NCI-H2196 (cell line): ENCODE results near the gene MICU1.
"Not testable (repeated sequence)": the region's sequence is repeated elsewhere in the genome, so short reads cannot be mapped to it uniquely, and the experiment has no call there.

Source experiments
- DNase-seq: peaks from one replicate; lab custom pipeline; 2025; ENCODE audit not compliant: unreplicated experiment; lab: John Stamatoyannopoulos, UW

Gene MICU1

DNA sequence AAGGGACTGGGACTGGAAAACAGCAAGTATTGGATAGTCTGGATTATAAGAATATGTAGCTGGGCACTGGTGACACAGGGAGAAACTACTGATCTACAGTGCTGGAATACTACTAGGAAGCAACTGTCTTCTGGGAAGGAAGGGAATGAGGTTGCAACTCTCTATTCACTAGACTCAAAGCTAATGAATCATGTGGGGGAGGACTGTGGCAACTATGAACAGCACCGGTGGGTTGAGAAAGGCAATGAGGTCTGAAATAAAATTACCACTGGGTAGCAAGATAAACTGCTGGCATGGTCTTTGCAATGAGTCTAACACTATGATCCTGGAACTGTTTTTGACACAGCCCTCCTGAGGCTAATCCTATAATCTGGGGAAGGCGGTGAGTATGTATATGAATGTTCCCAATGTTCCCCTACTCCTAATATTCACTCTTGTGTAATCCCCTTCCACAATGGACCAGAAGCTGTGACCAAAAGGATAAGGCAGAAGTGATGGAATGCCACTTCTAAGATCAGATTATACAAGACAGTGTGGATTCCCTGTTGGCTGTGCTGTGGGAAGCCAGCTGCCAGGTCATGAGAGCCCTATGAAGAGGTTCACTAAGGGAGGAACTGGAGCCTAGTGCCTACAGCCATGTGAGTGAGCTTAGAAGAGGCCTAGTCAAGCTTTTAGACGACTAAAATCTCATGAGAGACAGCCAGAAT, 169.8 kb downstream of the MICU1 start:
- no peak for DNase-seq

DNA sequence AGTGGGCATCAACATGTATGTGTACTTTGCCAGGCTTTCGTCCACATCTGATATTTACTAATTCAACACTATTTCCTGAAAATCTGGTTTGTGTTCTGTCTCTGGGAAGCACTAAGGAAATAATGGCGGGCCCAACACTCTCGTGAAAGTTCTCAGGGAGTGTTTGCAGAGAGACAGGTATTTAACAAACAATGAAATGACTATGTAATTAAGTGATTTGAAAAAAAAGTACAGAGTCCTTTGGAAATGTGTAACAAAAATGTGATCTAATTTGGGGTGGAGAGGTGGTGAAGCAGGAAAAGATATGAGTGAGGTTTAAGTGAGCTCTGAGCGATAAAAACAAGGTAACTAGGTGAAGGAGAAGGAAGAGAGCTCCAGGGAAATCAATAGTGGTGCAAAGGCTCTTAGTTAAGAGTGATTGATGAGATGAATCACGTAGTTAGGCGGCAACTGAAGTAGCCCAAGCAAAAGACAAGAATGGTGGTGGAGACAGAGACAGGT, 175.9 kb downstream of the MICU1 start:
- DNase-seq: no peak

DNA sequence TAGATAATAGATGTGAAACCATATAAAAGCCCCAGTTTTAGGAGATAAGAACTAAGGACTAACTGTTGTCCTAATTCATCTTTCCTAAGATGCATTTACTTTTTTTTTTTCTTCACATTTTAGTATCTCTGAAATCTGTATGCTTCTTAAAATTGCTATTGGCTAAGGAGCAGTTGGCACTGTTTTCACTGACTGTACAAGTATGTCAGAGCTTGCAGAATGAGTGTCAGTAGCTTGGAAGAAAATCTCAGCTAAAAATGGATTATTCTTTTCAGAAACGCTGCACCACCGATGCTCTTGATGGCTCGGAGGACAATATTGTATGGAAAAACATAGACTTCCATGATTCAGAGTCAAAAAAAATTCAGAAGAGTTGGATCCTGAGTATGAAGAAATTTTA, 180.0 kb downstream of the MICU1 start:
- DNase-seq: no peak

DNA sequence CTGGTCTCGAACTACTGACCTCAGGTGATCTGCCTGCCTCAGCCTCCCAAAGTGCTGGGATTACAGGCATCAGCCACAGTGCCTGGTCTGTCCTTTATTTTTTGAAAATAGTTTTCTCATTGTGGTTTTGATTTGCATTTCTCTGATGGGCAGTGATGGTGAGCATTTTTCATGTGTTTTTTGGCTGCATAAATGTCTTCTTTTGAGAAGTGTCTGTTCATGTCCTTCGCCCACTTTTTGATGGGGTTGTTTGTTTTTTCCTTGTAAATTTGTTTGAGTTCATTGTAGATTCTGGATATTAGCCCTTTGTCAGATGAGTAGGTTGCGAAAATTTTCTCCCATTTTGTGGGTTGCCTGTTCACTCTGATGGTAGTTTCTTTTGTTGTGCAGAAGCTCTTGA, 182.9 kb downstream of the MICU1 start:
- not testable (repeated sequence) for DNase-seq

DNA sequence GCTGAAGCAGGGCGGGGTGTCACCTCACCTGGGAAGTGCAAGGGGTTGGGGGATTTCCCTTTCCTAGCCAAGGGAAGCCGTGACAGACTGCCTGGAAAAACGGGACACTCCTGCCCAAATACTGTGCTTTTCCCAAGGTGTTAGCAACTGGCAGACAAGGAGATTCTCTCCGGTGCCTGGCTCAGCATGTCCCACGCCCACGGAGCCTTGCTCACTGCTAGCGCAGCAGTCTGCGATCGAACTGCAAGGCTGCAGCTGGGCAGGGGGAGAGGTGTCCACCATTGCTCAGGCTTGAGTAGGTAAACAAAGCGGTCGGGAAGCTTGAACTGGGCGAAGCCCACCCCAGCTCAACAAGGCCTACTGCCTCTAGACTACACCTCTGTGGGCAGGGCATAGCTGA, 190.3 kb downstream of the MICU1 start:
- DNase-seq: no peak

DNA sequence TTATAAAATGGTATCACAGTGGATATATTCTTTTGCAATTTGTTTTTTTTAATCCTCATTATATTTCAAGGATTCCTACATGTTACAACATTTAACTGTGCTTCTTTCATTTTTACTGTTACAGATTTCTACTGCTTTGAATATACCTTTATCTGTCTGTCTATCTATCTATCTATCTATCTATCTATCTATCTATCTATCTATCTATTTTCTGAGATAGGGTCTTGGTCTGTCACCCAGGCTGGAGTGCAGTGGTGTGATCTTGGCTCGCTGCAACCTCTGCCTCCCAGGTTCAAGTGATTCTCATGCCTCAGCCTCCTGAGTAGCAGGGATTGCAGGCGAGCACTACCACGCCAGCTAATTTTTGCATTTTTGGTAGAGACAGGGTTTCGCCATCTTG, 194.9 kb downstream of the MICU1 start:
- DNase-seq: not testable (repeated sequence)

DNA sequence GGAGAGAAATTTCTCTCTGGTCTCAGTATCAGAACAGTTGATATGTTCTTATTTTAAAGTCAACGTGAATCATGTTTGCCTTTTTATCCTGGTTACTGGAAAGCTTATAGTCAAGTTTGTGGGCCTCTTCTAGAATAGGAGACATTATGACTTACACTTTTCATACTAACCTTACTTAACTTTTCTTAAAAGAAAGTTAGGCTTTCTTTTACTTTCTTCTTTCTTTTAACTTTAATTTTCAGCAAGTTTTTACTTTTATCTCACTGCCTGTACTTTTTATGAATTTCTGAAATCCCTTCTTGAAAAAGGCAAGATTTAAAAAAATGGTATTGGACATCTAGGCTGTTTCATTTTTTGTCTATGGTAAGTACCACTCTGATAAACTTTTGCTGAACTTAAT, 195.9 kb downstream of the MICU1 start:
- no peak for DNase-seq

DNA sequence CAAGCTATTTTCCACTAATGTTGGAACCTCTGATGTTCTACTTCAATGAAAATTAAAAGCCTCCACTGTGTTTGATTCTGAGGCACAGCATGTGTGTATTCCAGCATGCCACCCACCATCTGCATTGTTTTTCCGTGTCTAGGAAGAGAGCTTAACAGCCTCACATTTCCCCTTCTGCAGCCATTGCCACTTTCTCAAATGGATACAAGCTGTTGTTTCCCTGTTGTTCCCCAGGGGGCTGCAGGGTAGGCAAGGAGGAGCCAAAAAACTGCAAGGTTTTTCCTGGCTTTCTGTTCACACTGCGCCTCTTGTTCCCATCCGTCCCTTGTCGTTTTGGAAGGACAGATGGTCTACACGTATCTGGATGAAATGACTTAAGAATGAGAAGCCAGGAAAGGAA, 198.9 kb downstream of the MICU1 start:
- DNase-seq: no peak

DNA sequence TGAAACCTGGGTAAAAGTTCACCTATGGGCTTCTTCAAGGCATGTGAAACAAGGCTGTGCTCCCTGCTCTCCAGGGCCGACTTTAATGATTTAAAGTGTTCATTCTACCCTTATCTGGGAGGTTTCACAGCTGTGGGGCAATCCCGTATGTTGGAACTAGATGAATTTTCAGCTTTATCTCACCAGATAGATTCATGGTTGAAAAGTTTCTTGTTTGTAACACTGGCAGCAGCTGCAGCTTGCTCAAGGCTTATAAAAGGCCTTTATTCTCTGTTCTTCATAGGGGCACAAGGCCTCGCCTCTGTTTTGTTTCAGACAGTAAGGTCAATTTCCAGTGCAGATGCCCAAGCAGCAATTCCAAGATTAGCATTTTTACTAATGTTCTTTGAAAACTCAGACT, 200.7 kb downstream of the MICU1 start:
- no peak for DNase-seq

DNA sequence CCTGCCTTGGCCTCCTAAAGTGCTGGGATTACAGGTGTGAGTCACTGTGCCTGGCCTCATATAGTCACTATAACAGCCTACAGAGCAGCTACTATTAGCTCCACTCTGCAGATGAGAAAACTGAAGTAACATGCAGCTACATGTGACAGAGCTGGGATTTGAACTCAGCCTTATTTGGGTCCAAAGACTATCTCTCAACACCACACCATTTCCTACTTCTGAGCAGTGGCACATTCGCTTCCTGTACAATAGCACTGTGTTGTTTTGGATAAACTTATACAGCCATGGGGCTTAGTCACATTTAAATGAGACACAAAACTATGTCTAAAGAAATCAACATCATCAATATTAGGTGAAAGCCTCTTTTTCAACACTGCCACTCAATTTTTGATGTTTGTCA, 201.3 kb downstream of the MICU1 start:
- DNase-seq: no peak

DNA sequence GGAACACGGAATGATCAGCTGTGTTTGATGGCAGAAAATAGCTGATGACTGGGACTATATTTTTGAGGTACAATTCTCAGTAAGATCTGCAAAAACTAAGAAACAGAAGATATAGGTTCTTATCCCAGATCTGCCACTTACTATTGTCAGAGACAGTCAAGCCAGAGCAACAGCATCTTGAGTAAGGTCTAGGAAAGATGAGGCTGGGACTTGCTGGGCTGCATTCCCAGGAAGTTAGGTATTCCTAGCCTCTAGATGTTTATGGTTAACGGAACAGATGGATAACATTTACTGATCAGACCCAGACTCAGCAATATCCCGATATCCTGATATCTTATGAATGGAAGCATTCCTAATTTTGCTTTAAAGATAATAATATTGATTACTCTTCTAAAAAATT, 202.5 kb downstream of the MICU1 start:
- no peak for DNase-seq

DNA sequence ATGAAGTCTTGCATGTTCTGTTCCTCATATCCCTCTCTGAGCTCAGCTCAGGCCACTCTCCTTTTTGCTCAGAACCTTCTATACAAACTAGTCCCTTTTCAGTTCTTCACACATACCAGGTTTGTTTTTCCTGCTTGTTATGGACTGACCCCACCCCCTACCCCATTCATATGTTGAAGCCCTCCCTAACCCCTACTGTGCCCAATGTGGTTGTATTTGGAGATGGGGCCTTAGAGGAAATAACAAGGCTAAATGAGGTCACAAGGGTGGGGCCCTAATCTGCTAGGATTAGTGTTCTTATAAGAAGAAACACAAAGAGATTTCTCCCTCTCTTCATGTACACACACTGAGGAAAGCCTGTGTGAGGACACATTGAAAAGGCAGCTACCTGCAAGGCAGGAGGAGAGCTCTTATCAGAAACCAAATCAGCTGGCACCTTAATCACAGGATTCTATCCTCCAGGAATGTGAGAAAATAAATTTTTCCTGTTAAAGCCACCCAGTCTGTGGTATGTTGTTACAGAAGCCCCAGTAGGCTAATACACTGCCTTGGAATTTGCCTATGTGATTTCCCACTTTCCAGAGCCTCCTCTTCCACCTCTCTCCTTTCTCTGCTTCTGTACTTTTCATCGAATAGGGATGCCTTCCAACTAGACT, 203.9 kb downstream of the MICU1 start:
- no peak for DNase-seq

DNA sequence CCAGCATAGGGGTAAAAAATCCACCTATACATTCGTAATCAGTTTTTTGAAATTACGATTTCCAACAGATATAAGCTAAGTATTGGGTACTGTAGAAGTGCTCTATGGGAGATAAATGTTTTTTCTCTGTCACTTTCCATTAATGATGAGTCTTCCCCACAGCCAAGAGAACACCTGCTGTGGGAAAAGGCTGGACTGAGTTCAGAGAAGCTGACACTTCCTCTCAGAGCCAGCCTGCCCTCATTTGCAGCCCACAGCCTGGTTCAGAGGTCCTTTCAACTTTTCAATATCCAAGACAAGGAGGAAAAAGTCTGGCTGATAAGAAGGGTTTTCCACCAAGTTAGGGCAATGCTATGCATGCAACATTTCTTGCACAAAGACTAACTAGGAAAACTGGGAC, 206.6 kb downstream of the MICU1 start:
- no peak for DNase-seq

DNA sequence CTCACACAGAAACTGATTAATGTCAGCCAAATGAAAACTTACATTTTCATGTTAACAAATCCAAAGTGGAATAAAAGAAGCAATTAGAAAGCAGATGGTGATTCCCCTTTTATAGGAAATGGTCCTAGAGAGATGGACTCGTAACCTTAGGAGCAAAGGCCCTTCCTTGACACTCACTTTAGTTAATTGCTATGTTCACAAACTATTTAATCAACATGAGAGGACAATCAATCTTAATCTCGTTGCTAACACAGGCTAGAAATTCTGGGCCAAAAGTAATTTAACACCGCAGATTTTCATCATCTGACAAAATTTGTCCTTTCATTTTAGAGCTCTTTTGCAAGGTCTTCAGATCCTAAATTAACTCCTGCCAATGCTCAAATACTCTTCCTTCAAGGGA, 207.2 kb downstream of the MICU1 start:
- no peak for DNase-seq

DNA sequence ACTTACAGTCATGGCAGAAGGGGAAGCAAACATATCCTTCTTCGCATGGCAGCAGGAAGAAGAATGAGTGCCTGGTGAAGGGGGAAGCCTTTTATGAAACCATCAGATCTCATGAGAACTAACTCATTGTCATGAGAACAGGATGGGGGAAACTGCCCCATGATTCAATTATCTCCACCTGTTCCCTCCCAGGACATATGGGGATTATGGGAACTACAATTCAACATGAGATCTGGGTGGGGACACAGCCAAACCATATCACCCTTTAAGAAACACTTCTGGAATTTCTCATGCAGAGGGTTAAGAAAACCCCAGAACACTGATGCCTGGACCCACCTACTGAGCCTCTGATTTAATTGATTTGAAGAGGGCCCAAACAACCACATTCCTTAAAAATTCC, 207.9 kb downstream of the MICU1 start:
- DNase-seq: no peak

DNA sequence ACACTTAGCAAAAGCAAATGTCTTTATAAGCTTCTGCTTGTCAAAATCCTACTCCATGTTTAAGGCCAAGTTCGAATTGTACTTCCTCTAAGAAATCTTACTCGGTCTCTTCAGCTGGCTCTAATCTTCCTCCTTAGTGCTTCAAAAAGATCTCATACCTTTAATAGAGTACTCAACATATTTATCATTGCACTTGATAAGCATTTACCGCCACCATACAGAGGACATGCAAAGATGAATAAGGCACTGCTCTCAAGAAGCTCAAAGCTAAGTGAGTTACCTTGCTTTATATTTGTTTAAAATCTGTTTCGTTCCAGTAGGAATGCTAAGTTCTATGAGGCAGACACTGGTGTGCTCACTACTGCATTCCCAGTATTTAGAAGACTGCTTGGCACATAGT, 209.2 kb downstream of the MICU1 start:
- no peak for DNase-seq

DNA sequence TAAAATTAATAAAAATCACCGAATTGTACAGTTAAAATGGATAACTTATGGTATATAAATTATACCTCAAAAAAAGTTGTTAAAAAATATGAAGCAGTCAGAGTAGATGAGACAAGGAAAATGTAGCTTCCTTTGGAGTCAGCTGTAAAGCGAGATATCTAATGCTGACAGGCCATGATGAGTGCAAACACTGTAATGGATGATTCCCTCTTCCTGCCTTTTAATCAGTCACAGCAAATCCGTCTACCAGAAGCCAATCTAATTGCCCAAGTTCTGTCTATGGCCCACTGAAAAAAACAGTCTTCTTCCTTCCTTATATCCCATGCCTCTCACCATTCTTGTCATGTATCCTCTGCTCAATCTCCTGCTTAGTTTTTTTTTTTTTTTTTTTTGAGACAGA, 211.2 kb downstream of the MICU1 start:
- no peak for DNase-seq

DNA sequence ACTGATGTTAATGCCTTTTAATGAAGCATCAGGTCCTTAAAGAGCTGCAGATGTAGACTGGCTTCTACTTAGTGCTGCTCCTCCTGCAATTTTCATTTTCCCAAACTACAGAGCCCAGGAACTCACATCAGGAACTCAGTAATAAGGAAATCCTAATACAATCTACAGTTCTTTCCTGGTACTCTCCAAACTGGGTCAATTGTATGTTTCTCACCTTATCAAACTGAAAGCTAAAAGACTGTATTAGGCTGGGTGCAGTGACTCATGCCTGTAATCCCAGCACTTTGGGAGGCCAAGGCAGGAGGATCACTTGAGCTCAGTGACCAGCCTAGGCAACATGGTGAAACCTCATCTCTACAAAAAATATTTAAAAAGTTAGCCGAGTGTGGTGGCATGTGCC, 216.7 kb downstream of the MICU1 start:
- no peak for DNase-seq

DNA sequence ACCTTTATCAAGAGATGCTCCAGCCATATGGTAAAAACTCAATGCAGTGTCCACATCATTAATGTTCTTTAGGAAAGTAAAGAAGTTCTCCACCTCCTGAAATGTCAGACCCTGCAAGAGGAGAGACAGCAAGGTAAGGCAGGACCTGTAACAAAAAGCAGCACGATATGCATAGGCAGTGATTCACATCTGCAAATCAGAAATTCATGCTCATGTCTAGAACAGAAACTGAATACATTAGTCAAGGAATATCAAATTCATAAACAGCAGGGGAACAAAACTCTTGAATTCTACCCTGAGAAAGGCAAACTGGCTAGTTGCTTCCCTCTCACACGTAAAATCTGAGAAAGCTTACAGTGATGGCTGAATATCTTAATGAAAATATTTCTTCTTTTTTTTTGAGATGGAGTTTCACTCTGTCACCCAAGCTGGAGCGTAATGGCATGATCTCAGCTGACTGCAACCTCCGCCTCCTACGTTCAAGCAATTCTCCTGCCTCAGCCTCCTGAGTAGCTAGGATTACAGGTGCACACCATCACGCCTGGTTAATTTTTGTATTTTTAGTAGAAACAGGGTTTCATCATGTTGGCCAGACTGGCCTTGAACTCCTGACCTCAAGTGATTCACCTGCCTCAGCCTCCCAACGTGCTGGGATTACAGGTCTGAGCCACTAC, 217.8 kb downstream of the MICU1 start:
- no peak for DNase-seq

DNA sequence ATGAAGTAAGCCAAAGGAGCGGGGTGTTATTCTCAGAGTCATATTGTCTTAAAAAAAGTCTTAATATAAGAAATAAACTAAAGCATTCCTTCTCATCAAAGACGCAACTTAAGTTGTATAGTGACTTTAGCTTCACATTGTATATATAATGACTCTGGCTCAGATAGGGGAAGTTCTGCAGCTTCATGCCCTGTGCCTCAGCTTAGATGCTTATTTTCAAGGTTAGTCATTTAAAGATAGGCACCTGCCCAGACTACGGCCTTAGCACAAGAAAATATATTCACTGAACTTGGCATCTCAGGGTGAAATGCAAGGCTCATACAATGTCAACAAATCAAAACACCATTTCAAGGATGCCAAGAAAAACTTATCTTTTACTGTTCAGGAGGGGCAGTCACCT, 218.4 kb downstream of the MICU1 start:
- DNase-seq: no peak

DNA sequence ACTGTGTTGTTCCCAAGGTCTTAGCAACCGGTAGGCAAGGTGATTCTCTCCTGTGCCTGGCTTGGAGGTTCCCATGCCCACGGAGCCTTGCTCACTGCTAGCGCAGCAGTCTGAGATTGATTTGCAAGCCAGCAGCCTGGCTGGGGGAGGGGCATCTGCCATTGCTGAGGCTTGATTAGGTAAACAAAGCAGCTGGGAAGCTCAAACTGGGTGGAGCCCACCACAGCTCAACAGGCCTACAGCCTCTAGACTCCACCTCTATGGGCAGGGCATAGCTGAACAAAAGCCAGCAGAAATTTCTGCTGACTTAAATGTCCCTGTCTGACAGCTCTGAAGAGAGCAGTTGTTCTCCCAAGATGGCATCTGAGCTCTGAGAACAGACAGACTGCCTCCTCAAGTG, 230.3 kb downstream of the MICU1 start:
- DNase-seq: not testable (repeated sequence)

DNA sequence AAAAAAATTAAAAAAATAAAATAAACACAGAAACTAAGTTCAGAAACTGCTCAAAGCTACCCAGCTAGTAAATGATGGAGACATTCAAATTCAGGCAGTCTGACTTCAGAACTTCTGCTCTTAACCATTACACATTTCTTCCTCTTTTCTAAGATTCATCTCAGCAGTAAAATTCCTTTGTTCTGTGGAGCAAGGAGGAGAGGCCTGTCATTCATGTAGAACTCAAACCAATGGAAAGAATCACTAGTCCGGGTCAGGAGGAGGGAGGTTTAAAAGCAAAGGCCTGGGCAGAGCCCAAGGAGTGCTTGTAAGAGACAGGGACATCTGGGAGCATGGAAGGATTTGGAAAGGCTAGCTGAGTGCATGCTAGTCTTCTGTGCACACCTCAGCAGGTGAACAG, 233.3 kb downstream of the MICU1 start:
- DNase-seq: no peak
